ENCODE results near the gene PARD3.
A peak's percentile ranks its signal among the peaks of the same experiment; 100 is the strongest.
"Not testable (repeated sequence)": the region's sequence is repeated elsewhere in the genome, so short reads cannot be mapped to it uniquely, and the experiment has no call there.

The PARD3 gene

GRCh38 chr10:34815185-34816084 lies at the start of gene PARD3:
PARD3 (minus strand) TSS chr10:34815296; CDS start chr10:34814995, 301 bp downstream.
- peak; percentile 55 for DNase-seq

DNA sequence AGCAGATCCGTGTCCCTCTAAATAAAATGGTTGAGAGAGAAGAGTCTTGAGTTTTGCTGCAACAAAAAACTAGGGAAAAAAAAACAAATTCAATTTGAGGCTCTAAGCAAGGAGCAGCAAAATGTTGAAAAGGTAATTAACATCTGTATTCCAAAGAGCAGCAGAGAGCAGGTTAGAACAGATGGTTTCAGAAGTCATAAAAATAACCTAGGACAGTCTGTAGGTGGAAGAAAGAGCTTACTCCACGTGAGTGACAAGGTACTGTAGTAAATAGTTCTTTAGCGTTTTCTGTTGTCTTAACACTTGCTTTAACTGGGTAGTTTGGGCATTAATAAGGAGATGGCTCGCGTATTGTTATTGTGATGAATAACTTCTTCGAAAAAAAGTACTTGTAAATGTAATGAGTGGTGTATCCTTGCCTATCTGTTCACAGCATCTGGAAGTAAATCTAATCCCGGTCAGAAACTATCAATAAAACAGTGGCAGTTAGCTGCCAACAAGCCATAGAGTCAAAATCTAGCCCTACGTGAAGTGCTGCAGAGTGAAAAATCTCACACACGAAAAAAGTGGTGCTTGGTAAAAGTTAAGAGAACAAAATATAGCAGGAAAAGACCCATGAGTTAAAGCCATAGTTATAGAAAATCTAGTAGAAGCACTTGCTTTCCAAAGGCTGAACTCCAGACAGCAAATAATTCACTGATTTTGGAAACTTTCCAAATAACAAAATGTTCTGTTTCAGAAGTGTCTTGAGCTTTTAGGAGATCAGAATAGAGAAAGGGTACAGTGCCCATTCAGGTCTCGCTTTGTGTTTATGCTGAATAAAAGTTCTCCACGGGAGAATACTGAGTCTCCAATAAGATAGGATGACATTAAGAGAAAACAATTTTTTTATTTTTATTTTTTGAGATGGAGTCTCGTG lies 49.3 kb upstream of the PARD3 start:
- no peak for DNase-seq

- no peak for DNase-seq
Observed at GRCh38 chr10:34862892-34863291, 47.8 kb upstream of the PARD3 start.

DNA sequence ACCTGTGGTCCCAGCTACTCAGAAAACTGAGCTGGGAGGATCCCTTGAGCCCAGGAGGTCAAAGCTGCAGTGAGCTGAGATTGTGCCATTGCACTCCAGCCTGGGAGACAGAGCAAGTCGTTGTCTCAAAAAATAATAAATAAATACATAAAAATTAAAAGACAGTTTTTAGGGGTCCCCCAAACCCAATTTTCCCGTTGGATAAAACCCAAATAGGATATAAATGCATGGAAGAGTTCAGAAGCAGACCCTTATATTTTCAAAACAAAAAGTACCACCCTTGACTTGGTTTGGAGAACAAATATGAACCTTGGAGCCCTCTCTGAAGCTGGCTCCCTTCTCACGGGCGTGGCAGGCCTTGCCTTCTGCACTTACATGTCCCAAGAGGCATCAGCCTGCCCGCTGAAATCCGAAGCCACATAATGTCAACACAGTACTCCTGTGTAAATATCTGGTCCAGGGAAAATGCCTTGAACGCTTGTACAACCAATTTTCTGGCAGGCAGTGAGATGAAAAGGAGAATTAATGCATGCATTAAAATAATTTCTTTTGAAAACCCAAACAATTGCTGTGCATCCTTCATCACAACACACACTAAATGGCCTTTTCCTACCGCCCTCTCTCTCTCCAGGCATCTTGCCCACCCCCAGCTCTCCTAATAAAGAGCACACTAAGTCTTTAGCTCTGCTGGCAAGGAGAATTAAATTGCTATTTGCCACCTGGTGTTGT lies 46.4 kb upstream of the PARD3 start:
- no peak for DNase-seq

GRCh38 chr10:34859170-34859569 lies 44.1 kb upstream of the PARD3 start:
- no peak for DNase-seq

- no peak for DNase-seq
Observed at GRCh38 chr10:34858003-34858402, 42.9 kb upstream of the PARD3 start.

GRCh38 chr10:34854147-34854601 lies 39.1 kb upstream of the PARD3 start:
- DNase-seq: peak; percentile 44

DNA sequence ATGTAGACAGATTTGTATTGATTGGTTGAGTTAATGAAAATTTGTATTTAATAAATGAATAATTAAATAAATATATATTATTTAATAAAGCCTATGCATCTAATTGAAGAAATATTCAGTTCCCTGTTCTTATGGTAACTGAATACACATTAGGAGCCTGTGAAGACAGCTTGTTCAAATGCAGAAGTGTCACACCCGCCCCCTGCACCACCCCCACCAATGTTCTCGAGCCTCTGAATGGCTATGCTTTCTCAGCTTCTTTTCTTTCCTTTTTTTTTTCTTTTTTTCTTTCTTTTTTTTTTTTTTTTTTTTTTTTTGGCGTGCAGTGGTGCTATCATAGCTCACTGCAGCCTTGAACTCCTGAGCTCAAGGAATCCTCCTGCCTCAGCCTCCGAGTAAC lies 38.3 kb upstream of the PARD3 start:
- DNase-seq: no peak

DNA sequence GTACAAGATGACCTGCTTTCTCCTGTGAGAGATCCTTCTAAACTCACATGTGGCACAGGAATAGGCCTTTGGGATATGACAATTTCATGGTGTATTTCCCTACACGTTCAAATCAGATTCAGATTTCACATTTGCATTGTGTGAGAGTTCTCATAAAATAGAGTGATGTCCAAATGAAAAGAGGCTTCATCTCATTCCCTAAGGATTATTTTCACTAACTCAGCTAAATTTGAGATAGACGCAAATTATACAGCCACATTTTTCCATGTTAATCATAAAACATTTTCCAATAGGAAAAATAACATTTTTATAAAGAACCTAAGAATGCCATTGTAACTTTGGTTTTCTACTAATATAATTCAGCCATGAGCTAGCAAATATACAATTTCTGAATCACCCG lies 35.5 kb upstream of the PARD3 start:
- no peak for DNase-seq

- DNase-seq: no peak
Observed at GRCh38 chr10:34850036-34850435, 34.9 kb upstream of the PARD3 start.

DNA sequence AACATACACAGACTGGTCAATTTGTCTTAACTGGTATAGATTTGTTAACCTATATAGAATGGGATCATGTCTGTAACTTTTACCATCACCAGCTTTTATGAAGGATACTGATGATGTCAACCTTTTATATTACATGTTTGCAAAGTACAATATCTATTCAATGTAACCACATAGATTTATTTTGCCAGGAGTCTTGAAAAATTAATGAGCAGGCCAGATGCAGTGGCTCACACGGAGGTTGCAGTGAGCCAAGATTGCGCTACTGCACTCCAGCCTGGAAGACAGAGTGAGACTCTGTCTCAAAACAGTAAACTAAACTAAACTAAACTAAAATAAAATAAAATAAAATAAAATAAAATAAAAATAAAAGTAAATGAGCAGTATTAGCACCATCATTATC lies 30.0 kb upstream of the PARD3 start:
- DNase-seq: no peak

DNA sequence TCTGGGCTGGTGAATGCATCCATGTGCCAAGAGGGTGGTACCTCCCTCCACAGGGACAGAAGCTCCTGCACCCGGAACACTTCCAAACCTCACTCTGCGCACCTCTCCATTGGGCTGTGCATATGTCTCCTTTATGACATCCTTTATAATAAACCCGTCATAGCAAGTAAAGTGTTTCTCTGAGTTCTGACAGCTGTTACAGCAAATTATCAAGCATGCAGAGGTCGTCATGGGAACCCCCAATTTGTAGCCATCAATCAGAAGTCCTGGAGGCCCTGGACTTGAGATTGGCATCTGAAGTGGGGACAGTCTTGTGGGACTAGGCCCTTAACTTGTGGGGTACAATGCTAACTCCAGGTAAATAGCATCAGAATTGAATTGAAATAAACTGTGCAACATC lies 29.4 kb upstream of the PARD3 start:
- DNase-seq: no peak

DNA sequence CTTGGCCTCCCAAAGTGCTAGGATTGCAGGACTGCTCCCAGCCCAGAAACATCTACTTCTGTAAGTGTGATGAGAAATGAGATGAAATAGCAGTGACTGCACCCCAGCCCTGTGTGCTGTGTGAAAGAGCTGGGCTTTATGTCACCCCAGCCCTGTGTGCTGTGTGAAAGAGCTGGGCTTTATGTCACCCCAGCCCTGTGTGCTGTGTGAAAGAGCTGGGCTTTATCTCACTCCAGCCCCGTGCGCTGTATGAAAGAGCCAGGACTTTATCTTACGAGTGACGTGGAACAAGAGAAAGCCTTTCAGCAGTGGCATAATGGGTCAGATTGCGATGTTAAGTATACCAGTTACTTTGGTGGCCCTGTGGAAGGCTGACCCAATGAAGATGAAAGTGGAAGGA lies 28.4 kb upstream of the PARD3 start:
- not testable (repeated sequence) for DNase-seq

DNA sequence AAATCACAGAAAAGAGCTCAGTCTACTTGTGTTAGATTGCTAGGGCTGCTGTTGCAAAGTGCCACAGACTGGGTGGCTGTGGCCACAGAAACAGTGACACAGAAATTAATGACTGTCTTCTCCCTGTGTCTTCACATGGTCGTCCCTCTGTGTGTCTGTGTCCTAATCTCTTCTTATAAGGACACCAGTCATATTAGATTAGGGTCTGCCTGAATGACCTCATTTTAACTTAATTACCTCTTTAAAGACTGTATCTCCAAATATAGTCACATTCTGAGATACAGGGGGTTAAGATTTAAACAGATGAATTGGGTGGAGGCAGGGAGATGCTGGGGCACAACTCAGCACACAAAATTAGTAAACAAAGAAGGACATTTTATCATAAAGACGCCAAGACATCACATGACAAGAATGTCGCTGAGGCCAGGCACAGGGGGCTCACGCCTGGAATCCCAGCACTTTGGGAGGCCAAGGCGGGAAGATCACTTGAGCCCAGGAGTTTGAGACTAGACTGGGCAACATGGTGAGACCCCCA lies 23.3 kb upstream of the PARD3 start:
- no peak for DNase-seq

DNA sequence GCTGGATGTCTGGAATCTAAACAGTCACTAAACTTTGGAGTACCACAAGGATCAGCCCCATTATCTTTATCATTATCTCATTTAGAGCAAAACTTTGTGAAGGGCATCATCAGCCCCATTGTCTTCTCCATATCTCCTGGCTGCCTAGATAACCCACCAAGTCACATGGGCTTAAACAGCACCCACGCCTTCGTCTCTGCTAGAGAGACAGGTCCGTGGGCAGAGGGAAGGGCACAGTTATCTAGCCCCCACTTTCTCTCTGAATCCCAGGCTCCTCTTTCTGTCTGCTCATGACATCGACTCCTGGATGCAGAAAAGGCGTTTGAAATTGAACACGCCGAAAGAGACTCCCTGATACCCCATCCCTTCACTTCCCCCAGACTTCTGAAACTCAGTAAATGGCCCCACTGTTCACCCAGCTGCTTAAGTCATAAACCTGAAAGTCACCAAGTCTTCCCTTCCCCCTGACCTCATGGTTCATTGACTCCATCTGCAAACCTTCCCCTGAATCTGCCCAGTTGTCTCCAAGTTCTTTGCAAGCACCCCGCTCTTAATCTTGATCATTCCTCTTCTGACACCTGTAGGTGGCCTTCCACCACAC lies 20.9 kb upstream of the PARD3 start:
- DNase-seq: no peak

DNA sequence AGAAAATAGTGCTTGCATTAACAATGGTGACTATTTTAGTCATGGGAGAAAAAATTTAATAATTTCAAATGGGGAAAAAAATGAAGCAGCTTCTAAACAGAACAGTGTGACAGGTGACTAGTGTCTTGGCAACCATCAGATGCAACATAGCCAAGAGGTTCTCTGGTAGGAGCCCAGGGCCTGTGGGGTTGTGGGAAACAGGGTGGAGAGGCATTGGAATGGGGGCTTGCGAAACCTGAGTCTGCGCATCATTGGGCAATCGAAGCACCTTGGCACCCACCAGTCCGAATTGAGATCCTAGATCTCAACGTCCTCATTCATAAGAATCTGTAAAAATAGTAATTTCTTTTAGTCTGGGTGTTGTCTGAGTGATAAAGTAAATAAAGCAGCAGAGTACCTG lies 19.2 kb upstream of the PARD3 start:
- no peak for DNase-seq

DNA sequence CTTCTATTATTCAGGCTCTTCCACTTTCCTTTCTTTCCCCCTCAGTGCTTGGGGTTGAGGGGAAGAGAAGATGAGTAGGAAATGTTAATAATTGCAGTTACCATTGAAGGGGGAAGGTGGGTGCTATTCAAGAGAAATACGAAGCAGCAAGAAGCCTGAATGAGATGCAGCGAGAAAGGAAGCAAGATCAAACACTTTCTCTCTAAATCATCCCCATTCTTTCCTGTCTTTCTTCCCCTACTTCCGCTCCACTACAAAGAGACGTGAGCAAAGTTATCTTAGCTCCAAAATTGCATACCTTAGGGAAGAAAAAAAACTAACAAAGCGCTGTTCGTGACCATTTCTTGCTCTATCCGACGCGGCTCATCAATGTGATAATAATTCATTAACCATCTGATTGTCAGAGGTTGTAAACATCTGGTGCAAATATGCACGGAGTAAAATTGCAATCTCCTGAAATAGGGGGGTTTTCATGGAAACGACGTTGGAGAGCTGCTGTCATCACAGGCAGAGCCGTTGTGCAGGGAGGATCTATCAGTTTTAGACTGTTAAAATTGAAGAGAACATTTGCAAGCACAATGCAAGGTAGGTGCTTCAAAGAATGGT lies 15.2 kb upstream of the PARD3 start:
- DNase-seq: no peak

- DNase-seq: no peak
Observed at GRCh38 chr10:34826857-34827766, 12.0 kb upstream of the PARD3 start.

GRCh38 chr10:34826221-34826620 lies 11.1 kb upstream of the PARD3 start:
- DNase-seq: no peak

- no peak for DNase-seq
Observed at GRCh38 chr10:34825414-34825813, 10.3 kb upstream of the PARD3 start.

DNA sequence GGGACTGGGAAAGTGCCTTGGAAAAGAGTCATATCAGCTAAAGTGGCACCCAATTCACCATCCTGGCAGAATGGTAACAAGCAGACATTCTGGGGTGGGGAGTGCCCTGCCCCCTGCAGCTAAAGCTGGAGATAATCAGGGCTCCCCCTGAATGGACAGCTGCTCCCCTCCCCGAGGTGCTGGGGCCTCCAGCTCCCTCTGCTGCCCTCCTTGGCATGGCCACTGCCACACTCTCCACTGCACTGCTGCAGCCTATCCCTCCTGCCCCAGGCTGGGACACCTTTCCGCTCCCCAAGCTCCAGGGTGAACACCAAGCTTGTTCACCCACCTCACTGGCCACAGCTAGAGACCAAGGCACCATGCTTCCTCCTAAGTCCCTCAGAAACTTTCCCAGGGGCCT lies 9.8 kb upstream of the PARD3 start:
- DNase-seq: peak; percentile 45
